Activated CD8-positive, alpha-beta memory T cell treated with anti-CD3 and anti-CD28 coated beads for 1 hour (primary cell): Measurements from ENCODE around the gene KIF1C.

ENCODE experiments used
- DNase-seq, 2 donors: peaks; one replicate each; pipeline ENCODE4 v3.0.0-alpha.2; 2020; ENCODE audit warnings: low read depth in 1 of 2; ENCODE audit errors: extremely low read depth in 1 of 2

The KIF1C gene

GRCh38 chr17:4997302-4998026 is at the start of gene KIF1C, which contains the start of gene INCA1:
Gene KIF1C (plus strand): TSS chr17:4997950. CDS start chr17:5000247, 2,297 bp downstream.
Gene INCA1 (minus strand): TSS chr17:4997522. CDS start chr17:4994437, 3,085 bp downstream.
- peak; percentile 77 to 83 for DNase-seq

GRCh38 chr17:4948166-4948930 is 49.4 kb upstream of the KIF1C start, which contains the start of gene PFN1:
Gene PFN1 (minus strand): TSS chr17:4948530. CDS start chr17:4948394, 136 bp downstream.
- DNase-seq, result peak; percentile 76 to 82

DNA sequence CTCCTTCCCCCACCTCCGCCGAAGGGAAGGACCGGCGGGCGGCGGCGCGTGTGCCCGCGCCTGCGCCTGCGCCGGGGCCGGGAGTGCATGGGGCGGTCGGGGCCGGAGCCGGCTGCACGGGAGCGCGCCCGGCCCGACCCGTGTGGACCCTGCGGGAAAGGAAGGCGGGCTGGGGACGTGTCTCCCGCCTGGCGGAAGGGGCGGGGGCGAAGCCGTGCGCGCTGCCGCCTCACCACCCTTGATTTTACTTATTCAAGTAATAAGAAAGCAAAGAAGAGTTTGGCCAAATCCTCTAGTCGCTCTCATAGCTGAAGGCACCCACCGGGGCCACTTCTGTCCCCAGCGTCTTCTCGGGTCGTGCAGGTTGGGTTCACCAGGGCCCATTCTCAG is 48.8 kb upstream of the KIF1C start:
- peak in 1 of 2 donors; percentile 51 for DNase-seq

- DNase-seq, result peak in 1 of 2 donors; percentile 51
These were observed 48.3 kb upstream of the KIF1C start for GRCh38 chr17:4949321-4950074.

DNA sequence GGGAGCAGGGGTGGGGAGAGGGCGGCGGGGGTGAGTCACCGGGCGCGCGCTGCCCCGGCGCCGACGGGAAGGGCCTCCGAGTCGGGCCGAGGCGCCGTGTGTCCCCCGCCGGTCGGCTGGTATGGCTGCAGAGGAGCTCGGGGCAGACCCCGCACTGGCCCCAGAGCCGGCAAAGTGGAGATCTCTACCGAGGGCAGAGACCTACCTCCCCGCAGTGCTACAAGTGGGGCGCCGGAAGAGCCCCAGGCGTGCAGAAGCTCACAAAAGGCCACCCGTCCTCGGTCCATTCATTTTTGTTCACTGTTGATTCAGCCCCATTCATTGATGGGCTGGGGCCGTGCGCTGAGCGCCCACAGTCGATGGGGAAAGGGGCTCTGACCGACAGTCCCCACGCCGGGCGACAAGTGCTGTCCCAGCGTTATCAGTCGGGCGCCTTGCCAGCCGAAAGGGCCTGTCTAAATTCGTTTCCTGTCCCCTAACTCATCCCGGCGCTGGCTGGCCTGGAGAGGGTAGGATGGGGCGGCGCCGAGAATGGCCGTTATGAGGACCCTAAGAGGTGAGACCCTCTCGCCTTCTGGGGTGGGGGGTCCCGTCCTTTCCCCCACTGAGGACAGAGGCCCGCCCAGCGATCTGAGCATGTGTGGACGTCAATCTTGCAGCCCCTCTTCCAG is 47.5 kb upstream of the KIF1C start:
- no peak for DNase-seq

DNA sequence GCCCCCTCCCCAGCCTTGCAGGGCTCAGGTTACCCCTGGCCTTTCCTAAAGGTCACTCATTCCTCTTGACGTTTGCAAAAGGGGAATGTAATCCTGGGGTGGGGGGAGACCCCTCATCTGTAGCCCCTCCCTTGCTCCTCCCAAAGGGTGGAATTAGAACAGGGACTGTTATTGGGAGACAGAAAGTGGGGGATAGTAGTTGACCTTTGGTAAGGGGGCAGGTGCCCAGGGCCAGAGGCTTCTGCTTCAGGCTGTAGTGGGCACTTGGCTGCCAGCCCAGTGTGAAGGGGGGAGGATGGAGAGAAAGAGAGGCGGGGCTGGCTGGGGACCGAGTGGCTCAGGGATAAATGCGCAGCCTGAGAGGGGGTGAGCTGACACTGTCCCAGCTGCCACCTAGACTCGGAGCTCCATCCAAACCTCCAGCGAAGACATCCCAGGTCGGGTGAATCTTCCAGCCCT is 47.0 kb upstream of the KIF1C start, which contains the start of gene ENO3:
Gene ENO3, plus strand, starts transcription at position 374 of the 459 bp plus-strand sequence. CDS start 711 bp downstream, outside the sequence.
- no peak for DNase-seq

GRCh38 chr17:4951486-4951885 is 46.3 kb upstream of the KIF1C start:
- no peak for DNase-seq

- DNase-seq, result no peak
These were observed 44.2 kb upstream of the KIF1C start for GRCh38 chr17:4953451-4953961.

DNA sequence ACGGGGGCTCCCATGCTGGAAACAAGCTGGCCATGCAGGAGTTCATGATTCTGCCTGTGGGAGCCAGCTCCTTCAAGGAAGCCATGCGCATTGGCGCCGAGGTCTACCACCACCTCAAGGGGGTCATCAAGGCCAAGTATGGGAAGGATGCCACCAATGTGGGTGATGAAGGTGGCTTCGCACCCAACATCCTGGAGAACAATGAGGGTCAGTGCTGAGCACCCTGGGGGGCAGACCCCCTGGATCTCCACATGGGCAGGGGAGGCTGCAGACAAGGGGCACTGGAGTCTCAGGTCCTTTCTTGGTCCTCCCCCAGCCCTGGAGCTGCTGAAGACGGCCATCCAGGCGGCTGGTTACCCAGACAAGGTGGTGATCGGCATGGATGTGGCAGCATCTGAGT is 42.7 kb upstream of the KIF1C start:
- no peak for DNase-seq

DNA sequence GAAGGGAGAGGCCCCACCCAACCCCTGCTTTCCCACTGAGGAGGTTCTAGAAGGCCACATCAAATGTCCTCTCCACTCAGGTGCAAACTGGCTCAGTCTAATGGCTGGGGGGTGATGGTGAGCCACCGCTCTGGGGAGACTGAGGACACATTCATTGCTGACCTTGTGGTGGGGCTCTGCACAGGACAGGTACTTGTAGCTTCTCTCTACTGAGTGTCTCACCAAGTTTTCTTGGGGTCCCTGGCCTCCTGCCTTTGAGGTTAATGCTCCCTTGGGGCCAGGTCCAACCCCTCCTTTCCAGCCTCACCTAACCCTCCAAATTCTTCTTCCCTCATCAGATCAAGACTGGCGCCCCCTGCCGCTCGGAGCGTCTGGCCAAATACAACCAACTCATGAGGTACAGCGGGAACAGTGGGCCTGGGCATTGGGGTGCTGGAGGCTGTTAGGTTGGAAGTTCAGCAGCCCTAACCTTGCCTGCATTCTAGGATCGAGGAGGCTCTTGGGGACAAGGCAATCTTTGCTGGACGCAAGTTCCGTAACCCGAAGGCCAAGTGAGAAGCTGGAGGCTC is 41.2 kb upstream of the KIF1C start:
- DNase-seq, result no peak

DNA sequence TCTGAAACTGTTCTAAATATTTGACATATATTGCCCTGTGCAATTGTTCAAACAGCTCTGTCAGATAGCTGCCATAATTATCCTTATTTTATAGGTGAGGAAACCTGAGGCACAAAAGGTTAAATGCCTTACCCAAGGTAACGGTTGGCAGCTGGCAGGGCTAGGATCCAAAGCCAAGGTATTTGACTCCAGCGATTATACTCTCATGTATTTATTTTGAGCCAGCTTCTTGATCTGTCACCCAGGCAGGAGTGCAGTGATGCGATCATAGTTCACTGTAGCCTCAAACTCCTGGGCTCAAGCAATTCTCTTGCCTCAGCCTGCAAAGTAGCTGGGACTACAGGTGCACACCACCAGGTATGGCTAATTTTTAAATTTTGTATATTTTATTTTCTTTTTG is 39.6 kb upstream of the KIF1C start:
- DNase-seq, result no peak

- no peak for DNase-seq
These were observed 38.3 kb upstream of the KIF1C start for GRCh38 chr17:4959261-4959965.

DNA sequence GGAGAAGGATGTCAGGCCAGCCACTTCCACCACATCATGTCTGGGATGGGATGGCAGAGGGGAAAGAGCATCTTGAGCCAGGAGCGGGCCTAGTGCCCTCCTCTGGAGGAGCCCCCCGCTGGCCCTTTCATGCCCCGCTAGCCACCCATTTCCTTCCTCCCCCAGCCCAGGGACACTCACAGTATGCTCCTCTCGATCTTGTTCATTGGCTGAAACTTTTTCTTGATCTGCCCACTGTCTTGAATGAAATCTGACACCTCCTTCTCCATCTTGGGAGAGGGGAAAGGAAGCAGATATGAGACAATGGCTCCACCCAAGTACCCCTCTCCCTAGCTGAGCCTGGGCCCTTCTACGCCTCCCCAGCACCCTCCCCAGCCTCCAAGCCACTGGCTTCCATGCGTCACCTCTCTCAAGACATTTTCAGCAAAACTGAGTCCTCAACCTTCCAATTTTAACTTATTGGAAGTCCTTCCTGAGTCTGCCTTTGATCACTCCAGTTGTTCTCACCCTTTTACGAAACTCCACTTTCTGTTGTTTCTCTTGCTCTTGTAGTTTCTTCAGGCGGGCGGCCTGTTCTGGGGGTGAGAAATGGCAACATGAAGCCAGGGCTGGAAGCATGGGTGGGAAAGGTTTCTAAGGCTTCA is 37.3 kb upstream of the KIF1C start:
- DNase-seq, result no peak

GRCh38 chr17:4965311-4965986 is 32.3 kb upstream of the KIF1C start:
- no peak for DNase-seq

- peak; percentile 82 to 92 for DNase-seq
These were observed 30.8 kb upstream of the KIF1C start for GRCh38 chr17:4966844-4967538.

- peak; percentile 81 to 86 for DNase-seq
These were observed 29.9 kb upstream of the KIF1C start, which contains the start of gene SPAG7 for GRCh38 chr17:4967539-4968485. Gene SPAG7 (minus strand): TSS chr17:4967817. CDS start chr17:4967804, 13 bp downstream.
